K562 (cell line): ENCODE data around the gene LRRC70. TPM values are rescaled to one million over a fixed set of nuclear protein-coding genes. Genes with fewer than 3 reads are reported as not detected.

ENCODE experiments used
- ATAC-seq: fragments of 200-7000 bp; cut with Tn5 transposase; 3 replicates; pipeline ENCODE4 v1.9.1; 2020; ENCODE audit warnings: moderate library complexity
- BruUV-seq: library from RNA; stranded (reverse); fragments of 400-500 nt; replicated peaks from 2 replicates; lab custom pipeline; 2021; lab: Mats Ljungman, UMichigan
- CTCF ChIA-PET: fragments of 300-600 bp; formaldehyde crosslinking; extraction: SDS; loops from one replicate; lab custom pipeline; 2021; ENCODE audit warnings: low intra/inter-chr PET ratio; lab: Yijun Ruan, JAX
- POLR2A ChIA-PET: fragments of 300-600, 350-650 bp; sonication (Branson Sonifier 250); formaldehyde crosslinking; extraction: SDS; loops from one replicate; lab custom pipeline; 2021; ENCODE audit warnings: antibody characterized with exemption, inconsistent platforms; lab: Yijun Ruan, JAX
- DNase-seq, 4 experiments: peaks; one replicate each; pipeline versions ENCODE4 v3.0.0 to v3.0.0-alpha.2; 2011 to 2018; ENCODE audit warnings: low spot score in 3 of 4, mixed read lengths in 3 of 4; ENCODE audit errors: extremely low read depth in 1 of 4
- FAIRE-seq: peaks from 2 replicates; lab custom pipeline; 2011; peaks lifted over from hg19 to GRCh38; lab: Jason Lieb, UNC
- H2AFZ ChIP-seq: 2 replicates; pipeline ENCODE4 v1.6.0; 2011; ENCODE audit warnings: low read depth, low read length, control low read depth, inconsistent platforms
- H3K27ac ChIP-seq: fragments of 200-600 bp; 3 replicates; pipeline ENCODE4 v1.8.0; 2011; ENCODE audit warnings: low read depth, mild to moderate bottlenecking, control low read depth, inconsistent platforms, low read length, moderate library complexity, mixed read lengths; ENCODE audit errors: extremely low read depth
- H3K27me3 ChIP-seq, 2 experiments: fragments of 300-600 bp in 1 of 2; 2 replicates in 1 of 2; 3 replicates in 1 of 2; pipeline versions ENCODE4 v1.6.0 to v1.8.0; 2011; ENCODE audit warnings: inconsistent platforms in 2 of 2, low read length in 2 of 2, mild to moderate bottlenecking in 1 of 2, mixed read lengths in 1 of 2, moderate library complexity in 1 of 2; ENCODE audit not compliant: control insufficient read depth in 2 of 2, insufficient read depth in 2 of 2
- H3K36me3 ChIP-seq: fragments of 300-600 bp; 3 replicates; pipeline ENCODE4 v1.8.0; 2011; ENCODE audit warnings: mild to moderate bottlenecking, low read length, inconsistent platforms; ENCODE audit not compliant: control insufficient read depth, insufficient read depth
- H3K4me1 ChIP-seq, 2 experiments: fragments of 200-600 bp in 1 of 2; replicated peaks in 1 of 2; 2 replicates in 1 of 2; 3 replicates in 1 of 2; pipeline versions ENCODE4 v1.5.1 to v1.8.0; 2011; ENCODE audit warnings: inconsistent platforms in 2 of 2, low read length in 2 of 2, mild to moderate bottlenecking in 1 of 2, mixed read lengths in 1 of 2, moderate library complexity in 1 of 2; ENCODE audit not compliant: control insufficient read depth in 2 of 2, insufficient read depth in 2 of 2
- H3K4me2 ChIP-seq: 2 replicates; pipeline ENCODE4 v1.6.1; 2011; ENCODE audit warnings: low read length, control low read depth, inconsistent platforms, mixed read lengths; ENCODE audit not compliant: insufficient read depth
- H3K4me3 ChIP-seq: fragments of 200-600 bp; sonication (generic), shearing (Covaris generic); 2 replicates; pipeline ENCODE4 v1.5.1; 2016; ENCODE audit warnings: control low read depth, inconsistent platforms
- H3K79me2 ChIP-seq: fragments of 200-600 bp; 3 replicates; pipeline ENCODE4 v1.8.0; 2011; ENCODE audit warnings: low read length, inconsistent platforms; ENCODE audit not compliant: control insufficient read depth, insufficient read depth
- H3K9ac ChIP-seq, 2 experiments: 2 replicates each; pipeline versions ENCODE4 v1.6.0 to v1.6.1; 2011; ENCODE audit warnings: low read depth in 2 of 2, low read length in 2 of 2, control low read depth in 1 of 2, inconsistent platforms in 1 of 2, mild to moderate bottlenecking in 1 of 2, mixed read lengths in 1 of 2; ENCODE audit not compliant: insufficient read depth in 1 of 2
- H3K9me1 ChIP-seq: one replicate; pipeline ENCODE4 v1.6.0; 2011; ENCODE audit warnings: inconsistent platforms, mild to moderate bottlenecking, low read length, moderate library complexity; ENCODE audit not compliant: control insufficient read depth, insufficient read depth
- H3K9me3 ChIP-seq: replicated peaks from 2 replicates; pipeline ENCODE4 v1.5.1; 2011; ENCODE audit warnings: low read depth, low read length, inconsistent platforms; ENCODE audit not compliant: control insufficient read depth, insufficient read depth
- H4K20me1 ChIP-seq: replicated peaks from 2 replicates; pipeline ENCODE4 v1.6.1; 2011; ENCODE audit warnings: low read length, inconsistent platforms, mixed read lengths; ENCODE audit not compliant: control insufficient read depth, insufficient read depth
- CHCHD3 ChIP-seq: fragments of 250-450 bp; sonication (Bioruptor Pico); IDR thresholded peaks from 2 replicates; pipeline ENCODE4 v2.1.2; 2022; ENCODE audit warnings: mild to moderate bottlenecking
- MAFG ChIP-seq: fragments of 450-650 bp; conservative IDR thresholded peaks from 2 replicates; pipeline ENCODE4 v1.6.1; 2016; ENCODE audit warnings: missing genetic modification characterization, missing compliant biosample characterization
- MAFK ChIP-seq: IDR thresholded peaks from 2 replicates; pipeline ENCODE4 v1.6.1; 2011; ENCODE audit warnings: low read length, improper control_type of control experiment
- NCOA4 ChIP-seq: fragments of 450-650 bp; IDR thresholded peaks from 2 replicates; pipeline ENCODE4 v1.6.1; 2018; ENCODE audit warnings: mild to moderate bottlenecking; ENCODE audit not compliant: partially characterized antibody
- PRMT5 ChIP-seq: sonication (generic); formaldehyde crosslinking; IDR thresholded peaks from 2 replicates; pipeline ENCODE4 v1.5.0; 2020; ENCODE audit warnings: missing genetic modification reagents
- PYGO2 ChIP-seq: fragments of 450-650 bp; IDR thresholded peaks from 2 replicates; pipeline ENCODE4 v1.6.1; 2016; ENCODE audit warnings: mild to moderate bottlenecking, missing genetic modification characterization, moderate library complexity, missing compliant biosample characterization
- SRSF3 ChIP-seq: fragments of 200-400 bp; formaldehyde crosslinking; IDR thresholded peaks from 2 replicates; pipeline ENCODE4 v1.6.1; 2016; ENCODE audit warnings: mild to moderate bottlenecking, low read length, moderate library complexity; ENCODE audit not compliant: insufficient read depth
- ZNF124 ChIP-seq: sonication (generic); formaldehyde crosslinking; IDR thresholded peaks from 2 replicates; pipeline ENCODE4 v1.8.1; 2022; ENCODE audit warnings: missing genetic modification reagents
- ZNF75A ChIP-seq: fragments of 450-650 bp; formaldehyde crosslinking; IDR thresholded peaks from 2 replicates; pipeline ENCODE4 v1.4.0; 2020; ENCODE audit warnings: mild to moderate bottlenecking
- WGBS: fragments of 100-300 bp; shearing (Covaris generic); methylation state at CpG from one replicate; pipeline ENCODE4 v1.1.6; 2016; ENCODE audit warnings: low coverage, mixed read lengths; ENCODE audit not compliant: insufficient coverage; ENCODE audit errors: missing lambda C conversion rate; 5-methylcytosine and 5-hydroxymethylcytosine counted together
- in situ Hi-C: fragments of 300-500 bp; cut with MboI; formaldehyde crosslinking; loops from 4 replicates; pipeline ENCODE4 v1.15.0; 2018; ENCODE audit warnings: inconsistent platforms, mixed read lengths
- intact Hi-C: fragments of 100-400 bp; cut with micrococcal nuclease; formaldehyde crosslinking; loops from 2 replicates; pipeline ENCODE4 v1.14.2; 2022
- polyA plus RNA-seq, 8 experiments: library from polyadenylated mRNA; depleted of rRNA in 4 of 8; stranded (reverse) in 5 of 8; unstranded in 3 of 8; fragments of >200 nt; fragmentation: Nextera tagmentation in 2 of 8; fragmentation: Illumina TruSeq in 1 of 8; extraction: Ambion mirVana in 2 of 8; extraction: Trizol in 1 of 8; gene quantifications; 2 replicates each; pipeline versions ENCODE4 v1.2.1 to v1.2.3, GENCODE V29; 2011 to 2014; ENCODE audit warnings: inconsistent platforms in 1 of 8, missing spikeins in 1 of 8
- total RNA-seq, 7 experiments: library from RNA; depleted of rRNA in 6 of 7; stranded (reverse); fragments of >200 nt in 6 of 7; fragmentation: Illumina TruSeq in 2 of 7; extraction: Trizol in 2 of 7; gene quantifications; 2 replicates each; pipeline versions ENCODE4 v1.2.1 to v1.2.3, GENCODE V29; 2011 to 2021; ENCODE audit warnings: low replicate concordance in 1 of 7
- TF ChIP-seq, protein P1 (sequence below), 2 experiments: IDR thresholded peaks; 2 replicates each; pipeline ENCODE4 v1.6.1; 2011; ENCODE audit warnings: borderline replicate concordance in 1 of 2, control low read depth in 1 of 2, low read depth in 1 of 2, low read length in 1 of 2, mild to moderate bottlenecking in 1 of 2, mixed read lengths in 1 of 2, moderate library complexity in 1 of 2; ENCODE audit not compliant: insufficient read depth in 1 of 2, insufficient read length in 1 of 2, poor library complexity in 1 of 2, severe bottlenecking in 1 of 2; ENCODE audit errors: extremely low read depth in 1 of 2
- TF ChIP-seq, protein P2 (sequence below): fragments of 250-450 bp; sonication (Bioruptor Pico); IDR thresholded peaks from 2 replicates; pipeline ENCODE4 v1.8.0; 2021; ENCODE audit warnings: moderate library complexity, mild to moderate bottlenecking, inconsistent platforms
- TF ChIP-seq, protein P3 (sequence below): sonication (generic); formaldehyde crosslinking; IDR thresholded peaks from 2 replicates; pipeline ENCODE4 v1.8.0; 2022; ENCODE audit warnings: mild to moderate bottlenecking, missing genetic modification reagents
- TF ChIP-seq, protein P4 (sequence below): IDR thresholded peaks from 2 replicates; pipeline ENCODE4 v1.6.1; 2016; ENCODE audit warnings: missing genetic modification characterization, missing compliant biosample characterization
- TF ChIP-seq, protein P5 (sequence below): conservative IDR thresholded peaks from 2 replicates; pipeline ENCODE4 v1.6.1; 2011; ENCODE audit warnings: low read depth, mild to moderate bottlenecking, low read length; ENCODE audit not compliant: control insufficient read depth
- TF ChIP-seq, protein P6 (sequence below): sonication (generic); formaldehyde crosslinking; IDR thresholded peaks from 2 replicates; pipeline ENCODE4 v1.8.1; 2023; ENCODE audit warnings: mild to moderate bottlenecking, missing genetic modification reagents

Gene LRRC70
- total and polyA plus RNA-seq, 9 of the 15 experiments (the other 6 are each of a cell fraction or from before 2014, with no cell fraction given), result 0.21 to 2.1 (median 0.73) TPM

DNA sequence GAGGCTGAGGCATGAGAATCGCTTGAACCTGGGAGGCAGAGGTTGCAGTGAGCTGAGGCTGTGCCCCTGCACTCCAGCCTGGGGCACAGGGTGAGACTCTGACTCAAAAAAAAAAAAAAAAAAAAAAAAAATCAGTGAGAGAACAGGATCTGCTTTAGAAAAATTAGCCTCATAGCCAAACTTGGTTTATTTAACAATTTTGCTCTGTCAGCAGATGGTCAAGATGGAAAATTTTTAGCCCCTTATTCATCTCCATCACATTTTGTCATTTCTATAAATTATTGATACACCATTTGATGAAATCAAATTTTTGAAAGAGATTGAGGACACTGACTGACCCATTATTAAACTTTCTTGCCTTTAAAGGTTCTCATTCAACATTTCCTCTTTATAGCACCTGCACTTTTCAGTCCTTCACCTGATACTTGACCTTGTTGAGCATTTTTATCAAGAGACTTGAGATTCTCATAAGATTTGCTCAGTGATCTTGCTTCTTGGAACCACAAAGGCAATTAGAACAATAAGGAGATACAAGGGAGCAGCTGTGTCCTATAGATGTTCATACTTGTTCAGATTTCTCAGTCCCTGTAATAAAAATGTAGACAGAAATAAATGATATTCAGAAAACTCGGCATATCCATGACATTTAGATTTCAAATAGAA is 38.1 kb downstream of the LRRC70 start:
- no TSS peak for BruUV-seq
- Histone ChIP-seq H2AFZ (no peak overlapping the region), H4K20me1 (no peaks in the 10 kb centered on the region), H3K27me3 (no peaks in the 10 kb centered on the region), H3K36me3 (peaks cover 20% of the 10 kb centered on the region; the same call in 2 of the 3 replicates), H3K9ac (no peak overlapping the region), H3K4me3 (no peak overlapping the region), H3K4me2 (no peak overlapping the region), H3K27ac (no peak overlapping the region), H3K79me2 (no peaks in the 10 kb centered on the region), H3K9me1 (no peaks in the 10 kb centered on the region), H3K9me3 (no peaks in the 10 kb centered on the region), H3K4me1 (peaks cover 0 to 7% of the 10 kb centered on the region in 2 experiments; a peak in 1 of 5 replicates)
- FAIRE-seq (no peak), DNase-seq (no peak), ATAC-seq (no peak)
- in situ Hi-C loops (no loop called here), intact Hi-C loops (loop anchor here (10.0 kb wide), 1 partner anchor 62 kb away; no protein-coding TSS in a partner anchor)
- 95% methylated on average over 2 of the region's 2 CpGs for WGBS
- ChIA-PET CTCF (no interaction called here), POLR2A (no interaction called here)
- TF ChIP-seq NCOA4 (no peak), MAFG (peak; percentile 10; the same call in 1 of the 2 replicates), ZNF75A (CRISPR knock-in tag) (no peak), PRMT5 (CRISPR knock-in tag) (no peak), ZNF124 (CRISPR knock-in tag) (no peak), CHCHD3 (CRISPR knock-in tag) (no peak), PYGO2 (tag) (no peak), MAFK (peak; percentile 12; the same call in 1 of the 2 replicates), SRSF3 (no peak)
- TF ChIP-seq, protein P1, sequence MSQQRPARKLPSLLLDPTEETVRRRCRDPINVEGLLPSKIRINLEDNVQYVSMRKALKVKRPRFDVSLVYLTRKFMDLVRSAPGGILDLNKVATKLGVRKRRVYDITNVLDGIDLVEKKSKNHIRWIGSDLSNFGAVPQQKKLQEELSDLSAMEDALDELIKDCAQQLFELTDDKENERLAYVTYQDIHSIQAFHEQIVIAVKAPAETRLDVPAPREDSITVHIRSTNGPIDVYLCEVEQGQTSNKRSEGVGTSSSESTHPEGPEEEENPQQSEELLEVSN (IDR thresholded peaks at IDR 0.05; ENCODE audit: borderline replicate concordance in 1 of 2, extremely low read depth in 1 of 2, insufficient read depth in 1 of 2, insufficient read length in 1 of 2, low read depth in 1 of 2, low read length in 1 of 2, poor library complexity in 1 of 2, severe bottlenecking in 1 of 2), result no peak
- TF ChIP-seq, protein P2, sequence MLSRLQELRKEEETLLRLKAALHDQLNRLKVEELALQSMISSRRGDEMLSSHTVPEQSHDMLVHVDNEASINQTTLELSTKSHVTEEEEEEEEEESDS (CRISPR knock-in tag), result no peak
- TF ChIP-seq, protein P3, sequence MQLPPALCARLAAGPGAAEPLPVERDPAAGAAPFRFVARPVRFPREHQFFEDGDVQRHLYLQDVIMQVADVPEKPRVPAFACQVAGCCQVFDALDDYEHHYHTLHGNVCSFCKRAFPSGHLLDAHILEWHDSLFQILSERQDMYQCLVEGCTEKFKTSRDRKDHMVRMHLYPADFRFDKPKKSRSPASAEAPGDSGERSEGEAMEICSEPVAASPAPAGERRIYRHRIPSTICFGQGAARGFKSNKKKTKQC, result no peak
- TF ChIP-seq, protein P4, sequence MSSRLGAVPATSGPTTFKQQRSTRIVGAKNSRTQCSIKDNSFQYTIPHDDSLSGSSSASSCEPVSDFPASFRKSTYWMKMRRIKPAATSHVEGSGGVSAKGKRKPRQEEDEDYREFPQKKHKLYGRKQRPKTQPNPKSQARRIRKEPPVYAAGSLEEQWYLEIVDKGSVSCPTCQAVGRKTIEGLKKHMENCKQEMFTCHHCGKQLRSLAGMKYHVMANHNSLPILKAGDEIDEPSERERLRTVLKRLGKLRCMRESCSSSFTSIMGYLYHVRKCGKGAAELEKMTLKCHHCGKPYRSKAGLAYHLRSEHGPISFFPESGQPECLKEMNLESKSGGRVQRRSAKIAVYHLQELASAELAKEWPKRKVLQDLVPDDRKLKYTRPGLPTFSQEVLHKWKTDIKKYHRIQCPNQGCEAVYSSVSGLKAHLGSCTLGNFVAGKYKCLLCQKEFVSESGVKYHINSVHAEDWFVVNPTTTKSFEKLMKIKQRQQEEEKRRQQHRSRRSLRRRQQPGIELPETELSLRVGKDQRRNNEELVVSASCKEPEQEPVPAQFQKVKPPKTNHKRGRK, result no peak
- TF ChIP-seq, protein P5, sequence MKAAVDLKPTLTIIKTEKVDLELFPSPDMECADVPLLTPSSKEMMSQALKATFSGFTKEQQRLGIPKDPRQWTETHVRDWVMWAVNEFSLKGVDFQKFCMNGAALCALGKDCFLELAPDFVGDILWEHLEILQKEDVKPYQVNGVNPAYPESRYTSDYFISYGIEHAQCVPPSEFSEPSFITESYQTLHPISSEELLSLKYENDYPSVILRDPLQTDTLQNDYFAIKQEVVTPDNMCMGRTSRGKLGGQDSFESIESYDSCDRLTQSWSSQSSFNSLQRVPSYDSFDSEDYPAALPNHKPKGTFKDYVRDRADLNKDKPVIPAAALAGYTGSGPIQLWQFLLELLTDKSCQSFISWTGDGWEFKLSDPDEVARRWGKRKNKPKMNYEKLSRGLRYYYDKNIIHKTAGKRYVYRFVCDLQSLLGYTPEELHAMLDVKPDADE, result no peak
- TF ChIP-seq, protein P6, sequence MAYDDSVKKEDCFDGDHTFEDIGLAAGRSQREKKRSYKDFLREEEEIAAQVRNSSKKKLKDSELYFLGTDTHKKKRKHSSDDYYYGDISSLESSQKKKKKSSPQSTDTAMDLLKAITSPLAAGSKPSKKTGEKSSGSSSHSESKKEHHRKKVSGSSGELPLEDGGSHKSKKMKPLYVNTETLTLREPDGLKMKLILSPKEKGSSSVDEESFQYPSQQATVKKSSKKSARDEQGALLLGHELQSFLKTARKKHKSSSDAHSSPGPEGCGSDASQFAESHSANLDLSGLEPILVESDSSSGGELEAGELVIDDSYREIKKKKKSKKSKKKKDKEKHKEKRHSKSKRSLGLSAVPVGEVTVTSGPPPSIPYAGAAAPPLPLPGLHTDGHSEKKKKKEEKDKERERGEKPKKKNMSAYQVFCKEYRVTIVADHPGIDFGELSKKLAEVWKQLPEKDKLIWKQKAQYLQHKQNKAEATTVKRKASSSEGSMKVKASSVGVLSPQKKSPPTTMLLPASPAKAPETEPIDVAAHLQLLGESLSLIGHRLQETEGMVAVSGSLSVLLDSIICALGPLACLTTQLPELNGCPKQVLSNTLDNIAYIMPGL (CRISPR knock-in tag), result no peak
